Measurements from ENCODE around the gene MTCL3.

MTCL3 gene

DNA sequence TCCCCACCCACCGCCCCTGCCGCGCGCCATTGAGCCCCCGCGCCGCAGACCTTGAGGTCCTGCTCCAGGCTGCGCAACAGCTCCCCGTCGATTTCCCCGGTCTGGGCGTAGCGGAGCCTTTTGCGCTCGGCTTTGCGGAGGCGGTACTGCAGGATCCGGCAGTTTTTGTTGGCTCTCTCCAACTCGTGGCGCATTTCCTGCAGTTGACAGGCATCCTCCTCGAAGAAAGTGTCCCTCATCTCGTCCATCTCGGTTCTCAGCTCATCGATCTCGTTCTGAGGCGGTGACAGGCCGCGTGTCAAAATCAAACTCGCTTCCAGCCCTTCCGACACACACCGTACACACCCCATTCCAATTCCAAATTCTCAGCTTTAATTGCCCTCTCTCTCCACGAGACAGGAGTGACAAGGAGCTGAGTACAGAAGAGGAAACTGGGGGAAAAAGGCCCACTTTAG is 4.3 kb downstream of the MTCL3 start:
- Histone ChIP-seq H3K9ac (ENCODE audit: low read length) (peak overlapping the region; percentile 30), H3K27me3 (replicated peaks; ENCODE audit: control insufficient read depth, insufficient read depth, low read length) (no peaks in the 10 kb centered on the region), H3K9me3 (ENCODE audit: control insufficient read depth, low read length) (peaks cover 1% of the 10 kb centered on the region), H3K4me1 (ENCODE audit: control insufficient read depth, insufficient read depth, low read length) (peaks cover 14% of the 10 kb centered on the region), H3K4me3 (ENCODE audit: low read length) (peak overlapping the region; percentile 86), H3K36me3 (ENCODE audit: control insufficient read depth, insufficient read depth, low read length, severe bottlenecking) (no peaks in the 10 kb centered on the region)
- DNase-seq (ENCODE audit: low read depth): peak; percentile 37

DNA sequence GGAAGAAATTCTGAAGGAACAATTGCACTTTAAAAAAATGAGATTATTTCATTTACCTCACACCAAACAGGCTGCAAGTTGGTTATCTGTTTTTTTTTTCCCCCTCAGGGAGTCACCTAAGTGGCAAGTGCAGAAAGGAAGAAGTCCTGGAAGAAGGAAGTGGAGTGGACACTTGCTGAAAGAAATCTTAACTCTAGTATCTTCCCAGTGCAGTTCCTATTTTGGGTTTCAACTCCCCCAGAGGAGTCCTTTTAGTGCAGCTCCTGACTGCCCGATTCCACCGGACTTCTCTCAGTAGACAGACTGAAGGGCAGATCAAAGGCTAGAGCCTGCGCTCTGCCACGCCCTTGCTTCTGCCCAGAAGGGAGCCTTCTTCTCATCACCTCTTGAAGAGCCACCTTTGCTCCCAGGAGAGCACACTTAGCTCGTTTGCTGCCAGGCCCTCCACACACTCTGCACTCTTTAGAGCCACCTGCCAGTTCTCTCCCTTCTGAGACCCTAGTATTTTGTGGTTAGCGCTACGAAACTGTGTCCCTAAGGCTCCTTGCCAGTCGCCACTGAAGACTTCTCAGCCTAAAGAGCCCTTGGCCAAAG is 4.9 kb downstream of the MTCL3 start:
- no peak for DNase-seq (ENCODE audit: low read depth)
- Histone ChIP-seq H3K9ac (ENCODE audit: low read length) (peak overlapping the region; percentile 30), H3K4me3 (ENCODE audit: low read length) (peak overlapping the region; percentile 86), H3K4me1 (ENCODE audit: control insufficient read depth, insufficient read depth, low read length) (peaks cover 11% of the 10 kb centered on the region), H3K36me3 (ENCODE audit: control insufficient read depth, insufficient read depth, low read length, severe bottlenecking) (no peaks in the 10 kb centered on the region), H3K9me3 (ENCODE audit: control insufficient read depth, low read length) (peaks cover 7% of the 10 kb centered on the region), H3K27me3 (replicated peaks; ENCODE audit: control insufficient read depth, insufficient read depth, low read length) (no peaks in the 10 kb centered on the region)

DNA sequence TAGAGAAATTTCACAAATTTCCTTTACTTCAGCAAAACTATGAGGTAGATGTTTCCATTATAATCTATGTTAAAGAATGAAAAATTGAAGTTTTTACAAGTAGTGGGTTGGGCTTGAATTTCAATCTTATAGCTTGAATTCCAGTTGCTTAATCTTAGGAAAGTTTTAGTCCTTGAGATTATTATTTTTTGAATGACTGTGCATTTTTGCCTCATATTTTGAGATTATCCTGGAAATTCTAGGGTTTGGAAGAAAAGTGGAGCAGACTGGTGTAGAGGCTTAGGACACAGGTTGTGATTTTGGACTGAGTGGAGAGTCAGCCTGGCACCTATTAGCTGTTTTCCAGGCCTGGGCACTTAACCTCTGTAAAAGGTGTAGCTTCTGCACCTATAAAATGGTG is 5.7 kb downstream of the MTCL3 start:
- Histone ChIP-seq H3K36me3 (ENCODE audit: control insufficient read depth, insufficient read depth, low read length, severe bottlenecking) (no peaks in the 10 kb centered on the region), H3K9ac (ENCODE audit: low read length) (no peak overlapping the region), H3K4me1 (ENCODE audit: control insufficient read depth, insufficient read depth, low read length) (peaks cover 9% of the 10 kb centered on the region), H3K27me3 (replicated peaks; ENCODE audit: control insufficient read depth, insufficient read depth, low read length) (no peaks in the 10 kb centered on the region), H3K9me3 (ENCODE audit: control insufficient read depth, low read length) (peaks cover 10% of the 10 kb centered on the region), H3K4me3 (ENCODE audit: low read length) (no peak overlapping the region)
- DNase-seq (ENCODE audit: low read depth): no peak

DNA sequence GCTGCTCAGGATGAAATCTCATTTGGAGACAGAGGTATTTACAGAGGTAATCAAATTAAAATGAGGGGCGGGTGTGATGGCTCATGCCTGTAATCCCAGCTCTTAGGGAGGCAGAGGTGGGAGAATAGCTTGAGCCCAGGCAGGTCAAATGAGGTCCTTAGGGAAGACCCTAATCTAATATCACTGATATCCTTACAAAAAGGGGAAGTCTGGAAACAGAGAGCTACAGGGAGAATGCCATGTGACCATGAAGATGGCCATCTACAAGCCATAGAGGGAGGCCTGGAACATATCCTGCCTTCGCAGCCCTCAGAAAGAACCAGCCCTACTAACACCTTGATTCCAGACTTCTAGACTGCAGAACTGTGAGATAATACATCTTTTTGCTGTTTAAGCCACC is 8.3 kb downstream of the MTCL3 start:
- Histone ChIP-seq H3K27me3 (replicated peaks; ENCODE audit: control insufficient read depth, insufficient read depth, low read length) (no peaks in the 10 kb centered on the region), H3K36me3 (ENCODE audit: control insufficient read depth, insufficient read depth, low read length, severe bottlenecking) (no peaks in the 10 kb centered on the region), H3K9ac (ENCODE audit: low read length) (no peak overlapping the region), H3K4me3 (ENCODE audit: low read length) (no peak overlapping the region), H3K9me3 (ENCODE audit: control insufficient read depth, low read length) (peaks cover 10% of the 10 kb centered on the region), H3K4me1 (ENCODE audit: control insufficient read depth, insufficient read depth, low read length) (peaks cover 6% of the 10 kb centered on the region)
- no peak for DNase-seq (ENCODE audit: low read depth)

DNA sequence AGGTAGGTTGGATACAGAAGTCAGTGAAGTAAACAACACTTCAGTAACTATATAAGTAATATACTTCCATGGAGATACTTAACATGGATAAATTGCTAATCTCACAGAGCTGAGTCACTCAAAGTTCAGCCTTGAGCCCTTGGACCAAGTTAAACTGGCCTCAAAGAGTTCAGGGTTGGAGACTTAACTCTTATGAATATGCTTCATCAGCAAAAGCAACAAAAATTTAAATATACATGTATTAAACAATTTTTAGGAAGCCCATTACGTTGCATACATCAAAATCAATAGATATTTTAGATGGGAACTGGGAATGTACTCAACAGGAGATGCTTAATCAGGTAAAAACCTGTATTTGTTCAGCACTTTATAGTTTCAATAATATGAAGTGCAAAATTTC is 12.2 kb downstream of the MTCL3 start:
- H3K36me3 ChIP-seq (ENCODE audit: control insufficient read depth, insufficient read depth, low read length, severe bottlenecking): no peaks in the 10 kb centered on the region

DNA sequence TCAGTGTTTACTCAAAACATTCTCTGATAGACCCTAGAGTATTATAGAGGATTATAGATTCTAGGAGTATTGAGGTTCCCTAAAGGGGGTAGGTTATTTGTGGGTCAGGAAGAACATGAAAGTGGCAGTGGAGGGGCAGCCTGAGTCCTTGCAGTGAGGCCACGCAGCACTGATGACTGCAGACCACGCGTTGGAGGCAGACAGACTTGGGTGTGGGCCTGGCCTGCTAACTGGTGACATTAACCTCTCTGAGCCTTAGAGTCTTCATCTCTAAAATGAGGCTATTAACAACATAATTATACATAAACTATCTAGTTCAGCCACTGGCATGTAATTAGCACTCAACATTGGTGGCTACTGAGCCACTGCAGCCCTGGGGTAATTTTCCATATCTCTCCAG is 16.1 kb downstream of the MTCL3 start:
- H3K27me3 ChIP-seq (replicated peaks; ENCODE audit: control insufficient read depth, insufficient read depth, low read length): no peaks in the 10 kb centered on the region
- no peaks in the 10 kb centered on the region for H3K9me3 ChIP-seq (ENCODE audit: control insufficient read depth, low read length)
- H3K4me3 ChIP-seq (ENCODE audit: low read length): no peak overlapping the region
- H3K9ac ChIP-seq (ENCODE audit: low read length): no peak overlapping the region
- H3K4me1 ChIP-seq (ENCODE audit: control insufficient read depth, insufficient read depth, low read length): no peaks in the 10 kb centered on the region
- no peak for DNase-seq (ENCODE audit: low read depth)
- H3K36me3 ChIP-seq (ENCODE audit: control insufficient read depth, insufficient read depth, low read length, severe bottlenecking): no peaks in the 10 kb centered on the region

More for the DNA sequence above, 12.2 kb downstream of the MTCL3 start:
- Histone ChIP-seq H3K9ac (ENCODE audit: low read length) (no peak overlapping the region), H3K4me3 (ENCODE audit: low read length) (no peak overlapping the region), H3K27me3 (replicated peaks; ENCODE audit: control insufficient read depth, insufficient read depth, low read length) (no peaks in the 10 kb centered on the region), H3K9me3 (ENCODE audit: control insufficient read depth, low read length) (peaks cover 10% of the 10 kb centered on the region), H3K4me1 (ENCODE audit: control insufficient read depth, insufficient read depth, low read length) (no peaks in the 10 kb centered on the region)
- no peak for DNase-seq (ENCODE audit: low read depth)

DNA sequence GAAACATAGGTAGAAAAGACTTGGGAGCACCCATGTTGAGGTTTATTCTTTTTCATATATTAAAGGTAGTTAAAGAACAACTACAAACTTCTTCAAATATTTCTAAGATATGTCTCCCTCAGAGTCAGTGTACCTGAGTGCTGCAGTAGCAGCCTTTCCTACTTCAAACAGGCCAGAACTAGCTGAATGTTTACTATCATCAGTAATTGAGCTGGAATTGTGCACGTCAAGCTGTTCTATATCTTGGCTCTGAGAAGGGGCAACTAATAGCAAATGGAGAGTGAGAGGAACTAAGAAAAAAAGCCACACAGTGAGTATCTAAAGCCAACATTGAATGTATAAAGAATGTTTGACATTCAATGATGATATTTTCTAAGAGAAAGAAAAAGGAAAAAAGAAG is 21.7 kb downstream of the MTCL3 start:
- no peaks in the 10 kb centered on the region for H3K9me3 ChIP-seq (ENCODE audit: control insufficient read depth, low read length)
- H3K4me1 ChIP-seq (ENCODE audit: control insufficient read depth, insufficient read depth, low read length): no peaks in the 10 kb centered on the region
- H3K9ac ChIP-seq (ENCODE audit: low read length): no peak overlapping the region
- no peaks in the 10 kb centered on the region for H3K27me3 ChIP-seq (replicated peaks; ENCODE audit: control insufficient read depth, insufficient read depth, low read length)
- DNase-seq (ENCODE audit: low read depth): no peak
- H3K36me3 ChIP-seq (ENCODE audit: control insufficient read depth, insufficient read depth, low read length, severe bottlenecking): no peaks in the 10 kb centered on the region
- H3K4me3 ChIP-seq (ENCODE audit: low read length): no peak overlapping the region

DNA sequence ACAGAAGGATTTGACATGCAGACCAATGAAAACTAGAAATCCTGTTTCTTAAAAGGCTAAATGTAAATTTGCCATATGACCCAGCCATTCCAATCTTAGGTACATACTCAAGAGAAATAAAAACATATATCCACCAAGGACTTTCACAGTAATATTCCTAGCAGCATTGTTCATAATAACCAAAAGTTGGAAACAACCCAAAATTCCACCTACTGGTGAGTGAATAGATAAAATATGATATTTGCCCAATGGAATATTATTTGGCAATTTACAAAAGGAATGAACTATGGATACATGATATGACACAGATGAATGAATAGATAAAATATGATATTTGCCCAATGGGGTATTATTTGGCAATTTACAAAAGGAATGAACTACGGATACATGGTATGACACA is 22.7 kb downstream of the MTCL3 start:
- no peak overlapping the region for H3K9ac ChIP-seq (ENCODE audit: low read length)
- H3K36me3 ChIP-seq (ENCODE audit: control insufficient read depth, insufficient read depth, low read length, severe bottlenecking): no peaks in the 10 kb centered on the region
- H3K27me3 ChIP-seq (replicated peaks; ENCODE audit: control insufficient read depth, insufficient read depth, low read length): no peaks in the 10 kb centered on the region
- DNase-seq (ENCODE audit: low read depth): peak; percentile 15
- no peak overlapping the region for H3K4me3 ChIP-seq (ENCODE audit: low read length)
- no peaks in the 10 kb centered on the region for H3K4me1 ChIP-seq (ENCODE audit: control insufficient read depth, insufficient read depth, low read length)
- no peaks in the 10 kb centered on the region for H3K9me3 ChIP-seq (ENCODE audit: control insufficient read depth, low read length)

DNA sequence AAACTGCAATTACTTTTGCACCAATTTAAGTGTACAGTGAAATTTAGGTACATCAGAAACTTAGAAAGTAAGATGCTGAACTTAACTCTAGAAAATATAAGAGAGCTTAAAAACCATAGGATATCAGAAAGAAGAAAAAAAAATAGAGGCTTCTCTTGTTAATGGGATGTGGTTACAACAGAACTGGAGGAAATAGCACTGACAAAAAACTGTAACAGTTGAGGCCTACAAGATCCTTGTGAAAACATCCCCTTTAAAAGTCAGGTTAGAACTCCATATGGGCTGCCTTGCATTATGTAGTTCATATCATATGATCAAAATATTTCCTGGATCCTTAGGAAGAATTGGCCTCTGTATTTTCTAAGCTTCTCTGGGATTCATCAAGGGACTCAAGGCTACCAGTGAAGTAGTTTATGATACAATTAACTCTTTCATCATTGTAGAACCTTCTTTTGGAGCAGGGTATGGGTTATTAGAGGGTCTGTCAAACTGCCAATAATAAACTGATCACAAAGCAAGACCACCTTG is 24.8 kb downstream of the MTCL3 start:
- no peaks in the 10 kb centered on the region for H3K9me3 ChIP-seq (ENCODE audit: control insufficient read depth, low read length)
- no peaks in the 10 kb centered on the region for H3K4me1 ChIP-seq (ENCODE audit: control insufficient read depth, insufficient read depth, low read length)
- no peak for DNase-seq (ENCODE audit: low read depth)
- H3K9ac ChIP-seq (ENCODE audit: low read length): no peak overlapping the region
- no peaks in the 10 kb centered on the region for H3K27me3 ChIP-seq (replicated peaks; ENCODE audit: control insufficient read depth, insufficient read depth, low read length)
- no peaks in the 10 kb centered on the region for H3K36me3 ChIP-seq (ENCODE audit: control insufficient read depth, insufficient read depth, low read length, severe bottlenecking)
- no peak overlapping the region for H3K4me3 ChIP-seq (ENCODE audit: low read length)

DNA sequence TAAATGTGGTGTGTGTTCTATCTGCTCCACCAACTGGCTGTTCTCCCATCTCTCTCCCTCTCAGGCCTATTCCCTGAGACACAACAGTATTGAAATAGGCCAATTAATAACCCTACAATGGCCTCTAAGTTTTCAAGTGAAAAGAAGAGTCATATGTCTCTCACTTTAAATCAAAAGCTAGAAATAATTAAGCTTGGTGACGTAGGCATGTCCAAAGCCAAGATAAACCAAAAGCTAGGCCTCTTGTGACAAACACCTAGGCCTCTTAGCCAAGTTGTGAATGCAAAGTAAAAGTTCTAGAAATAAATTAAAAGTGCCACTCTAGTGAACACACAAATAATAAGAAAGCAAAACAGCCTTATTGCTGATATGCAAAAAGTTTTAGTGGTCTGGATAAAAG is 29.9 kb downstream of the MTCL3 start:
- Histone ChIP-seq H3K27me3 (replicated peaks; ENCODE audit: control insufficient read depth, insufficient read depth, low read length) (no peaks in the 10 kb centered on the region), H3K9me3 (ENCODE audit: control insufficient read depth, low read length) (no peaks in the 10 kb centered on the region), H3K4me1 (ENCODE audit: control insufficient read depth, insufficient read depth, low read length) (peaks cover 9% of the 10 kb centered on the region), H3K36me3 (ENCODE audit: control insufficient read depth, insufficient read depth, low read length, severe bottlenecking) (no peaks in the 10 kb centered on the region), H3K9ac (ENCODE audit: low read length) (no peak overlapping the region), H3K4me3 (ENCODE audit: low read length) (no peak overlapping the region)
- DNase-seq (ENCODE audit: low read depth): no peak

DNA sequence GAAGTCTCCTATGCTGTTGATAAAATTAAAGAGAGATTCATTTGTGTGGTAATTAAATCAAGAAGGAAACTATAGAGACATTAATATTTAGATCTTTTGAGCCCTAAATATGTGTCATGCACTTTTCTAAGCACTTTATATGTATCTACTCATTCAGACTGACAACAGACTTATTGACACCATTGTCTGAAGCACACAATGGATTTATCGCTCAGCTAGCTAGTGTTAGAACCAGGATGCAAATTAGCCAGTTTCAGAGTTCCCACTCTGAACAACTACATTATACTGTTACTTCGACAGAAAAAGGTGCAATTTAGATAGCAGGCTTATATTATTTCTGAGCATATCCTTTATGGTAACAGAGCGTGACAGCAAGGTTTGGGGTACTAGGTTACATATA is 32.2 kb downstream of the MTCL3 start:
- no peaks in the 10 kb centered on the region for H3K36me3 ChIP-seq (ENCODE audit: control insufficient read depth, insufficient read depth, low read length, severe bottlenecking)
- H3K9me3 ChIP-seq (ENCODE audit: control insufficient read depth, low read length): no peaks in the 10 kb centered on the region
- no peaks in the 10 kb centered on the region for H3K27me3 ChIP-seq (replicated peaks; ENCODE audit: control insufficient read depth, insufficient read depth, low read length)
- H3K4me3 ChIP-seq (ENCODE audit: low read length): no peak overlapping the region
- no peak overlapping the region for H3K9ac ChIP-seq (ENCODE audit: low read length)
- DNase-seq (ENCODE audit: low read depth): no peak
- peaks cover 28% of the 10 kb centered on the region for H3K4me1 ChIP-seq (ENCODE audit: control insufficient read depth, insufficient read depth, low read length)
